KMS-11 (cell line): Measurements from ENCODE around the gene DCAKD.

Experiments
- H2AFZ ChIP-seq: fragments of 200-600 bp; sonication (generic); 2 replicates; pipeline ENCODE4 v1.6.1; 2016; ENCODE audit warnings: antibody characterized with exemption, mixed run types, low read depth
- H3K27ac ChIP-seq: fragments of 200-600 bp; sonication (generic); 2 replicates; pipeline ENCODE4 v1.6.1; 2016; ENCODE audit warnings: mild to moderate bottlenecking, mixed run types
- H3K27me3 ChIP-seq: fragments of 200-600 bp; sonication (generic); 2 replicates; pipeline ENCODE4 v1.6.1; 2017; ENCODE audit warnings: mild to moderate bottlenecking, low read depth, mixed run types, moderate library complexity; ENCODE audit not compliant: insufficient read depth
- H3K36me3 ChIP-seq: fragments of 200-600 bp; sonication (generic); 2 replicates; pipeline ENCODE4 v1.6.1; 2017; ENCODE audit warnings: mild to moderate bottlenecking, mixed run types; ENCODE audit not compliant: insufficient read depth
- H3K4me1 ChIP-seq: fragments of 200-600 bp; sonication (generic); 2 replicates; pipeline ENCODE4 v1.6.1; 2016; ENCODE audit warnings: mild to moderate bottlenecking, low read depth, mixed run types; ENCODE audit not compliant: poor library complexity, severe bottlenecking
- H3K4me2 ChIP-seq: fragments of 200-600 bp; sonication (generic); 2 replicates; pipeline ENCODE4 v1.7.0; 2016; ENCODE audit warnings: mild to moderate bottlenecking, mixed run types
- H3K4me3 ChIP-seq: fragments of 200-600 bp; sonication (generic); IDR thresholded peaks from 2 replicates; pipeline ENCODE4 v1.6.1; 2017; ENCODE audit warnings: low read depth, low read length, mixed read lengths; ENCODE audit not compliant: insufficient read depth
- H3K79me2 ChIP-seq: fragments of 200-600 bp; sonication (generic); 2 replicates; pipeline ENCODE4 v1.6.1; 2016; ENCODE audit warnings: low read depth, mixed run types; ENCODE audit not compliant: insufficient read depth
- H3K9ac ChIP-seq: fragments of 200-600 bp; sonication (generic); 2 replicates; pipeline ENCODE4 v1.6.1; 2016; ENCODE audit warnings: mild to moderate bottlenecking, mixed run types
- H4K20me1 ChIP-seq: fragments of 200-600 bp; sonication (generic); 2 replicates; pipeline ENCODE4 v1.6.1; 2016; ENCODE audit warnings: mild to moderate bottlenecking, mixed run types; ENCODE audit not compliant: insufficient read depth
- TF ChIP-seq, protein P1 (sequence below): fragments of 200-600 bp; sonication (generic); conservative IDR thresholded peaks from 2 replicates; pipeline ENCODE4 v1.6.1; 2017; ENCODE audit warnings: low read depth, mild to moderate bottlenecking, antibody characterized with exemption, low read length, moderate library complexity, mixed read lengths

DCAKD gene

DNA sequence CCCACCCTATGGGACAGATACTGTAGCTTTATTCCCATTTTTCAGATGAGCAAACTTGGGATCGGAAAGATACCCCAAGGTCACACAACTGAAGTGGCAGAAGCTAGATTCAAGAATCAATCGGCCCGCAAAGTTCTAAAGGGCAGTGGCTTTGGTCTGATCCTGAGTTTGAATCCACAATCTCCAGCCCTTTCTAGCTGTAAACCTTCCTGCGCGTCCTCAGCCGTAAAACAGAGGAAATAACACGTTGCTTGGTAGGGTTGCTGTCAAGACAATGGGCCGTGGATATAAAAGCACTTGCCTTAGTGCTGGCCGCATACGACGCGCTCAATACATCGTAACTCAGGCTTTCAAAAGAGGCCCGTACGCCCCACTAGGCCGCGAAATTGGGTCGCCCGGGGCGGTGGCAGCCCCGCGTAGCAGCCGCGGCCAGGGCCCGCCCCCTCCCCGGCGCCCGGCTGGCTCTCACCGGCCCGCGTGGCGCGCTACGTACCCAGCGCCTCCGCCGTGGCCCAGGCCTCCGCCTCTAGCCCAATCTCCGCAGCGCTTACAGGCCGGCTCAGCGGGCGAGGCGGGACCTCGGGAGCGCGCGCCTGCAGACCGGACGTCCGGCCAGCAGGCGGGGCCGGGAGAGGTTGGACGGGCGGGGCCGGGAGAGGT, at the start of gene DCAKD:
DCAKD (minus strand) TSS at position 573 of the 660 bp plus-strand sequence. CDS start 16,747 bp downstream, outside the sequence.
- Histone ChIP-seq H3K79me2 (peaks cover 34% of the 10 kb centered on the region), H3K27ac (peak within 1 kb of the TSS; percentile 80), H3K27me3 (no peaks in the 10 kb centered on the region), H3K4me2 (peak within 1 kb of the TSS; percentile 88), H3K4me3 (peak within 1 kb of the TSS; percentile 74), H3K36me3 (no peaks in the 10 kb centered on the region), H4K20me1 (no peaks in the 10 kb centered on the region), H2AFZ (peak within 1 kb of the TSS; percentile 66), H3K4me1 (peaks cover 18% of the 10 kb centered on the region), H3K9ac (peak within 1 kb of the TSS; percentile 77)
- TF ChIP-seq, protein P1, sequence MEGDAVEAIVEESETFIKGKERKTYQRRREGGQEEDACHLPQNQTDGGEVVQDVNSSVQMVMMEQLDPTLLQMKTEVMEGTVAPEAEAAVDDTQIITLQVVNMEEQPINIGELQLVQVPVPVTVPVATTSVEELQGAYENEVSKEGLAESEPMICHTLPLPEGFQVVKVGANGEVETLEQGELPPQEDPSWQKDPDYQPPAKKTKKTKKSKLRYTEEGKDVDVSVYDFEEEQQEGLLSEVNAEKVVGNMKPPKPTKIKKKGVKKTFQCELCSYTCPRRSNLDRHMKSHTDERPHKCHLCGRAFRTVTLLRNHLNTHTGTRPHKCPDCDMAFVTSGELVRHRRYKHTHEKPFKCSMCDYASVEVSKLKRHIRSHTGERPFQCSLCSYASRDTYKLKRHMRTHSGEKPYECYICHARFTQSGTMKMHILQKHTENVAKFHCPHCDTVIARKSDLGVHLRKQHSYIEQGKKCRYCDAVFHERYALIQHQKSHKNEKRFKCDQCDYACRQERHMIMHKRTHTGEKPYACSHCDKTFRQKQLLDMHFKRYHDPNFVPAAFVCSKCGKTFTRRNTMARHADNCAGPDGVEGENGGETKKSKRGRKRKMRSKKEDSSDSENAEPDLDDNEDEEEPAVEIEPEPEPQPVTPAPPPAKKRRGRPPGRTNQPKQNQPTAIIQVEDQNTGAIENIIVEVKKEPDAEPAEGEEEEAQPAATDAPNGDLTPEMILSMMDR, result 0 out of 2 replicates have a peak, but pooled peaks have one; percentile 2

DNA sequence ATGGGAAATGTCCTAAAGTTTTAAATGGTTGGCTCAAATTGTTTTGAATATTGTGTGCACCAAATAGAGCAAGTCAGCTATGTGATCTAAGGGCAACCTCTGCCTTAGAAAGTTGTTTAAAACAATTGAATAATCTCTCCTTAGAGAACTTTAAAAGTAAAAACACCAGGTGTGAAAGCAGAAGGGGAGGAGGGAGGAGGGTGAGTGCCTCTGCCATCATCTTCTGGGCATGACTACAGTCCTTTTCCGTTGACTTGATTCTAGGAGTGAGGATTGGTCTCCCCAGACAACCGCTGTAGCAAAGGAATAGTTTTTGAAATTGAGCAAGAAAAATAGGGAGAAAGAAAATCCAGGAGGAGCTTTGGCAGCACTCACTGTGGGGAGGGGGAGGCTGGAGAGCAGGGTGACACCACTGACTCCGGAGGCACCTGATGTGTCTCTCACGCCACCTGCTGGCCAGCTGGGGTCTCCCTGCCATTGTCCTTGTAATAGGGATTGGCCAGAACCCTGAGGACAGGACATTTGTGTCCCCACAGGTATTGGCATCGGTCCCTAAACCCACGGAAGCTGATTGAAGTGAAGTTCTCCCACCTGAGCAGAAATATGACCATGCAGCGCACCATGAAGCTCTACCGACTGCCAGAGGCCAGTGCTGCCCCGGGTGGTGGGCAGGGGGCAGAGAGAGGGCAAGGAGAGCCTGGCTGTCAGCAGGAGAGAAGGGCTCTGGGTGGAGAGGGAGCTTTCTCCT, 47.6 kb upstream of the DCAKD start:
- H3K36me3 ChIP-seq, result peaks cover 13% of the 10 kb centered on the region; the same call in 1 of the 2 replicates
- no peak overlapping the region for H3K4me3 ChIP-seq
- H3K79me2 ChIP-seq, result no peaks in the 10 kb centered on the region

GRCh38 chr17:45098081-45098868, 46.8 kb upstream of the DCAKD start:
- Histone ChIP-seq H3K79me2 (no peaks in the 10 kb centered on the region), H3K27ac (no peak overlapping the region; the same call in 1 of the 2 replicates)

More for the DNA sequence above, 47.6 kb upstream of the DCAKD start:
- Histone ChIP-seq H3K27me3 (no peaks in the 10 kb centered on the region), H3K9ac (no peak overlapping the region), H2AFZ (no peak overlapping the region), H3K4me1 (peaks cover 15% of the 10 kb centered on the region), H3K4me2 (no peak overlapping the region), H3K27ac (no peak overlapping the region; the same call in 1 of the 2 replicates), H4K20me1 (no peaks in the 10 kb centered on the region)
- TF ChIP-seq, protein P1, result peak; percentile 91

GRCh38 chr17:45096926-45097325, 45.5 kb upstream of the DCAKD start:
- Histone ChIP-seq H3K4me1 (peaks cover 15% of the 10 kb centered on the region), H3K4me3 (no peak overlapping the region), H3K79me2 (no peaks in the 10 kb centered on the region), H2AFZ (no peak overlapping the region), H3K27me3 (no peaks in the 10 kb centered on the region), H4K20me1 (no peaks in the 10 kb centered on the region), H3K27ac (no peak overlapping the region), H3K4me2 (no peak overlapping the region), H3K9ac (no peak overlapping the region), H3K36me3 (peaks cover 18% of the 10 kb centered on the region; the same call in 1 of the 2 replicates)
- TF ChIP-seq, protein P1, result no peak

More at GRCh38 chr17:45098081-45098868, 46.8 kb upstream of the DCAKD start:
- Histone ChIP-seq H3K4me2 (no peak overlapping the region), H2AFZ (no peak overlapping the region), H4K20me1 (no peaks in the 10 kb centered on the region), H3K4me1 (peaks cover 15% of the 10 kb centered on the region), H3K36me3 (peaks cover 15% of the 10 kb centered on the region; the same call in 1 of the 2 replicates), H3K27me3 (no peaks in the 10 kb centered on the region), H3K4me3 (no peak overlapping the region), H3K9ac (no peak overlapping the region)
- TF ChIP-seq, protein P1, result no peak
